ENCODE results near the gene PSTPIP2.

The PSTPIP2 gene

GRCh38 chr18:45951016-45951714, 120.9 kb downstream of the PSTPIP2 start:
- POLR2A ChIA-PET (ENCODE audit: low non-redundant PET): no interaction called here
- no peak for TF ChIP-seq CTCF (conservative IDR thresholded peaks at IDR 0.05; ENCODE audit: low read depth)
- DNase-seq (ENCODE audit: low spot score): no peak
- peak overlapping the region; percentile 69 for H3K27ac ChIP-seq
- CTCF ChIA-PET: no interaction called here

- no peak overlapping the region for H3K27ac ChIP-seq
- DNase-seq (ENCODE audit: low spot score): no peak
- no peak for TF ChIP-seq CTCF (conservative IDR thresholded peaks at IDR 0.05; ENCODE audit: low read depth)
- ChIA-PET CTCF (no interaction called here), POLR2A (ENCODE audit: low non-redundant PET) (no interaction called here)
These were observed 126.4 kb downstream of the PSTPIP2 start for GRCh38 chr18:45945669-45946068.

- POLR2A ChIA-PET (ENCODE audit: low non-redundant PET): no interaction called here
- H3K27ac ChIP-seq: no peak overlapping the region
- TF ChIP-seq CTCF (conservative IDR thresholded peaks at IDR 0.05; ENCODE audit: low read depth): no peak
- CTCF ChIA-PET: no interaction called here
- DNase-seq (ENCODE audit: low spot score): no peak
These were observed 131.3 kb downstream of the PSTPIP2 start for GRCh38 chr18:45940724-45941123.

- H3K27ac ChIP-seq: no peak overlapping the region
- POLR2A ChIA-PET (ENCODE audit: low non-redundant PET): no interaction called here
- no peak for TF ChIP-seq CTCF (conservative IDR thresholded peaks at IDR 0.05; ENCODE audit: low read depth)
- DNase-seq (ENCODE audit: low spot score): no peak
- CTCF ChIA-PET: no interaction called here
These were observed 132.8 kb downstream of the PSTPIP2 start for GRCh38 chr18:45939236-45939635.

- CTCF ChIA-PET: no interaction called here
- POLR2A ChIA-PET (ENCODE audit: low non-redundant PET): no interaction called here
These were observed 133.5 kb downstream of the PSTPIP2 start for GRCh38 chr18:45938488-45938935.

GRCh38 chr18:45935591-45936335, 136.3 kb downstream of the PSTPIP2 start:
- ChIA-PET POLR2A (ENCODE audit: low non-redundant PET) (no interaction called here), CTCF (no interaction called here)
- DNase-seq (ENCODE audit: low spot score): no peak
- TF ChIP-seq CTCF (conservative IDR thresholded peaks at IDR 0.05; ENCODE audit: low read depth): no peak
- H3K27ac ChIP-seq: no peak overlapping the region

More at GRCh38 chr18:45938488-45938935, 133.5 kb downstream of the PSTPIP2 start:
- no peak for DNase-seq (ENCODE audit: low spot score)
- no peak for TF ChIP-seq CTCF (conservative IDR thresholded peaks at IDR 0.05; ENCODE audit: low read depth)
- H3K27ac ChIP-seq: no peak overlapping the region

All from RWPE1 (cell line).